ENCODE data around the gene MYOD1. TPM values are rescaled to one million over a fixed set of nuclear protein-coding genes. Genes with fewer than 3 reads are reported as not detected.

MYOD1 gene
- total RNA-seq, 1 donor from 2014 or later = not detected

- intact Hi-C loops (cut with micrococcal nuclease) = no loop called here
- H3K9me3 Mint-ChIP-seq = no peaks in the 10 kb centered on the region
- no peak for DNase-seq (ENCODE audit: low spot score)
- H3K4me1 Mint-ChIP-seq (ENCODE audit: low read depth) = no peaks in the 10 kb centered on the region
- no peak overlapping the region for H3K27ac Mint-ChIP-seq
- H3K4me3 Mint-ChIP-seq (ENCODE audit: low read depth) = no peak overlapping the region
- H3K27me3 Mint-ChIP-seq (ENCODE audit: low read depth) = no peaks in the 10 kb centered on the region
- H3K36me3 Mint-ChIP-seq (ENCODE audit: low read depth) = no peaks in the 10 kb centered on the region
These were observed 31.4 kb downstream of the MYOD1 start for GRCh38 chr11:17750801-17751165.

DNA sequence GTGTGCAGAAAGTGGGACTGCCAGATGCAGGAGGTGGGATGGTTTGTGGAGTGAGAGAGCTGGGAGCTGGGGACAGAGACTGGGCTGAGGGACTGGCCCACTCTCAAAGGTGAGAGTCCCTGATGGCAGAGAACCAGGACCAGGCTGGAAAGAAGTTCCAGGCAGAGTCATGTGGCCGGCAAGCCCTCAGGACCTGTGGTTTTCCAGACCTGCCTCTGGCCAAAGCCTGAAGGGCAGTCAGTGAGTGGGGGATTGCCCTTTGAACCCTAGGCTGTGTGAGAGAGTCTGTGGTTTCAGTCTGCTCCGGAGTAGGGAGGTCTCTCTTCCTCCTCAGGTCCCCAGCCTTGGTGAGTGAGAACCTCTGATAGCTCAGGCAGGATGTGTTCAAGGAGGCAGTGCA lies 32.2 kb downstream of the MYOD1 start:
- Mint-ChIP-seq H3K4me3 (ENCODE audit: low read depth) (no peak overlapping the region), H3K36me3 (ENCODE audit: low read depth) (no peaks in the 10 kb centered on the region), H3K27me3 (ENCODE audit: low read depth) (no peaks in the 10 kb centered on the region), H3K4me1 (ENCODE audit: low read depth) (no peaks in the 10 kb centered on the region), H3K9me3 (no peaks in the 10 kb centered on the region), H3K27ac (no peak overlapping the region)
- no peak for DNase-seq (ENCODE audit: low spot score)
- intact Hi-C loops (cut with micrococcal nuclease) = no loop called here

DNA sequence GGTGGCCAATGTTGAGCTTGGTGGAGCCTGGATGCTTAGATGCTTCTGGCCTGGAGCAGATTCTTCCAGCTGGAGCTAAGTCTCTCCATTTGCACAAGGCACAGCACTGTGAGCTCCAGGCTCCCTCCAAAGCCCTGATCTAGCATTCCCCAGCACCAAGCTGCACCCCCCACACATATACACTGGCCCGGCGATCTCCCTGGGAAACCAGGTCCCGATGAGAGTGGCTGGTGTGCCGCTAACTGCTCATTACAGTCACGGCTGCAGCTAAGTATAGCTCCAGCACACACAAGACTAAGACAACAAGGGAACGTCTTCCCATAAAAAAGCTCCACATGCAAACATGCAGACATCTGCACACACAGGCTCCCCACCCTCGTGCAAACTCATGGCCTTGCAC lies 32.8 kb downstream of the MYOD1 start:
- no peaks in the 10 kb centered on the region for H3K36me3 Mint-ChIP-seq (ENCODE audit: low read depth)
- H3K27me3 Mint-ChIP-seq (ENCODE audit: low read depth) = no peaks in the 10 kb centered on the region
- no peaks in the 10 kb centered on the region for H3K4me1 Mint-ChIP-seq (ENCODE audit: low read depth)
- no peak overlapping the region for H3K4me3 Mint-ChIP-seq (ENCODE audit: low read depth)
- intact Hi-C loops (cut with micrococcal nuclease) = no loop called here
- DNase-seq (ENCODE audit: low spot score) = no peak
- H3K27ac Mint-ChIP-seq = no peak overlapping the region
- H3K9me3 Mint-ChIP-seq = no peaks in the 10 kb centered on the region

- intact Hi-C loops (cut with micrococcal nuclease) = no loop called here
- no peak for DNase-seq (ENCODE audit: low spot score)
These were observed 33.8 kb downstream of the MYOD1 start for GRCh38 chr11:17753153-17753552.

DNA sequence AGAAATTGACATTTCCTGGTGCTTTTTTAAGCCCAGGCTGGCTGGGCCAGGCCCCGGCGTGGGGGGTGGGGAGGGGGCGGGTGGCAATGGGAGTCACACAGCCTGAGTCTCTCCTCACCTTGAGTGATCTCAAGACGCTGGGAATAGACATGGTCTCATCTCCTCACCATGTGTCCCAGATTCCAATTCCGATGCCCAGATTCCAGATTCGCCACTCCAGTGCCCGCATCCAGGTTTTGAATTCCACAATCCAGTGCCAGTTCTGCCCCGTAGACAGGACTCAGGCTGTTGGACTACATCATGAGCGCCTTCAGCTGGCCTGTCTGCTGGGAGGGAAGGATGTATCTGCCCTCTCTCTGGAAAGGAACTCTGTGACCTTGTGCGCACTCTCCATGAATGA lies 34.3 kb downstream of the MYOD1 start:
- DNase-seq (ENCODE audit: low spot score) = no peak
- Mint-ChIP-seq H3K4me3 (ENCODE audit: low read depth) (no peak overlapping the region), H3K27ac (no peak overlapping the region), H3K9me3 (no peaks in the 10 kb centered on the region), H3K36me3 (ENCODE audit: low read depth) (no peaks in the 10 kb centered on the region), H3K27me3 (ENCODE audit: low read depth) (no peaks in the 10 kb centered on the region), H3K4me1 (ENCODE audit: low read depth) (no peaks in the 10 kb centered on the region)
- intact Hi-C loops (cut with micrococcal nuclease) = no loop called here

More at GRCh38 chr11:17753153-17753552, 33.8 kb downstream of the MYOD1 start:
- no peak overlapping the region for H3K4me3 Mint-ChIP-seq (ENCODE audit: low read depth)
- no peaks in the 10 kb centered on the region for H3K4me1 Mint-ChIP-seq (ENCODE audit: low read depth)
- no peak overlapping the region for H3K27ac Mint-ChIP-seq
- no peaks in the 10 kb centered on the region for H3K36me3 Mint-ChIP-seq (ENCODE audit: low read depth)
- H3K9me3 Mint-ChIP-seq = no peaks in the 10 kb centered on the region
- H3K27me3 Mint-ChIP-seq (ENCODE audit: low read depth) = no peaks in the 10 kb centered on the region

DNA sequence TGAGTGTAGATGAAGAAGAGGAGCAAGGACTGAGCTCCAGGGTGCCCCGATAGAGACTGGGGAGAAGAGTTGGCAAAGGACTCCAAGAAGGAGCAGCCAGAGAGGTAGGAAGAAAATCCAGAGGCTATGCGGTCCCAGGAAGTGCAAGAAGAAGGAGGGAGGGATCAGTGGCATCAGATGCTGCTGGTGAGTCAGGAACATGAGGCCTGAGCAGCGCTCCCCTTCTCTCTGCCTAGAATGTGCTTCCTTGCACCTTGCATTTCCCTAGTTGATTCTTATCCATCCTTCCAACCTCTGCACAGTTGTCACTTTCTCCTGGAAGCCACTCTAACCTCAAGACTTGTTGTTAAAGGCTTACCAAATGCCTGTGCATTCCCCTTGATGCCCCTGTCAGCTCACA lies 36.5 kb downstream of the MYOD1 start:
- no peak for DNase-seq (ENCODE audit: low spot score)
- intact Hi-C loops (cut with micrococcal nuclease) = no loop called here
- no peaks in the 10 kb centered on the region for H3K9me3 Mint-ChIP-seq
- no peaks in the 10 kb centered on the region for H3K27me3 Mint-ChIP-seq (ENCODE audit: low read depth)
- no peaks in the 10 kb centered on the region for H3K36me3 Mint-ChIP-seq (ENCODE audit: low read depth)
- no peak overlapping the region for H3K4me3 Mint-ChIP-seq (ENCODE audit: low read depth)
- H3K4me1 Mint-ChIP-seq (ENCODE audit: low read depth) = peaks cover 1% of the 10 kb centered on the region
- no peak overlapping the region for H3K27ac Mint-ChIP-seq

DNA sequence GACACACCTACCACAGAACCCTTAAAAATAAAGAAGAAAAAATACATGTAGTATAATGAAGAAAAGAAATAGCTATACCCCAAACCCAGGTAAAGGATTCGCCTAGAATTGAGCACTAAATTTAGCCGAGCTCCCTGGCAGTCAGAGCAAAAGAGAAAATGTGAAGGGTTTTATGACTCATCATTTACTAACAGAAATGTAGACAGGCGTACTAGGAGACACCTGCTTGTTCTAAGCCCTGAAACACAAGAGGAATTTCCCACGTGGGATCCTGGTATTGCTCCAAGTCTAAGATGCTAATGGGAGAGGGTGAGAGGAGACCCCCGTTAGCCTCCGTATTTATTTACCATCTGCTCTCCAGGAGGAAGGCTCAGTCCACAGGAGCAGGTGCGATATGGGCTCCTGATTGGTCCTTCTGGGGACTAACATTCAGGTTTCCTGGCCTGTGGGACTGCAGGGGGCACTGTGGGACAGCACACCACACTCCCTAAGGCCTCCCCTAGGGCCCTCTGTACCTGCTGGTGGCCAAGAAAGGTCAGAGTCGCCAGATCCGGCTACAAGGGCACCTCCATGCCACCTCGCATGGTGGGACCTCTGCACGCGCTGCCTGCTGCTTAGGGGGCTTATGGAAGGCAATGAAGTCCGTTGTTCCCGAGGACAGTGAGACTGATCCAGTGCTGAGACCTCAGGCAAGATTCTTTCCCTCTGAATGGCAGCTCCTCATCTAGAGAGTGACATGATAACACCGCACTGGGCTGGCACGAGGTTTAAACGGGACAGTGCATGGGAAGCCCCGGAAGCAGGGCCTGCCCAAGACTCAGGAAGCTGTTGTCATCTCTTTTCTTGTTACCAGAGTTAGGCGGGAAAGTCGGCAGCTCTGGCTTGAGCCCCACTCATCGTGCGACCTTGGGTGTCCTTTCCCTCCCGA lies 41.0 kb downstream of the MYOD1 start:
- H3K36me3 Mint-ChIP-seq (ENCODE audit: low read depth) = no peaks in the 10 kb centered on the region
- no peaks in the 10 kb centered on the region for H3K27me3 Mint-ChIP-seq (ENCODE audit: low read depth)
- DNase-seq (ENCODE audit: low spot score) = no peak
- H3K27ac Mint-ChIP-seq = no peak overlapping the region
- no peaks in the 10 kb centered on the region for H3K9me3 Mint-ChIP-seq
- no peak overlapping the region for H3K4me3 Mint-ChIP-seq (ENCODE audit: low read depth)
- H3K4me1 Mint-ChIP-seq (ENCODE audit: low read depth) = peaks cover 1% of the 10 kb centered on the region
- intact Hi-C loops (cut with micrococcal nuclease) = loop anchor here (2.0 kb wide), 1 partner anchor 218 kb away; no protein-coding TSS in a partner anchor

DNA sequence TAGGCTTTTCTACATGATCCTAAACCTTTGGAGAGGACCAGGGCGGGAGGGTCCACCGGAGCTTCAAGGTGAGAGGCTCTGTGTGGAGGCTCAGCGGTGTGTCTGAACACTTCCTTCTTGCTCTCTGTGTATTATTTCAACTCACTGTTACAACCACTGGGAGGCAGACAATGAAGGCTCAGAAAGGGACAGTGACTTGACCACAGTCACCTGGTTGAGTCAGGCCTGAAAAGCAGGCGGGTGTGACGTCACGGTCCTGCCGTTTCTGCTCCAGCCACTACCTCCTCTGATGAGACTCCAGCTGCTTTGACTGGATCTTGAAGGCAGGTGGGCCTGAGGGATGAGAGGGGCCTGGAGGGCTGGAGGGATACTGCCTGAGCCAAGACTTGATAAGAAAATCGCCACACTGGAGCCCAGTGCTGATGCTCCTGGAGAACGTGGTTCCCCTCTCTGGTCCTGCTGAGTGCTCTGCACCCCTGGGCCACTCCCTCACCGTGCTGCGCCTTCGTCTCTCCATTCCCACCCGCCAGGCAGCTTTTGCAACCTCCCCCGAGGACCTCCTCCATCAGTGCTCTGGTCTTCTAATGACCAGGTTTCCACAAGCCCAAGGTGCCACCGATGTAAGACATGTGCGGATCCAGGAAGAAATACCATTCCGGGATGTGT lies 43.1 kb downstream of the MYOD1 start:
- no peak overlapping the region for H3K27ac Mint-ChIP-seq
- no peaks in the 10 kb centered on the region for H3K36me3 Mint-ChIP-seq (ENCODE audit: low read depth)
- intact Hi-C loops (cut with micrococcal nuclease) = no loop called here
- no peak overlapping the region for H3K4me3 Mint-ChIP-seq (ENCODE audit: low read depth)
- no peak for DNase-seq (ENCODE audit: low spot score)
- H3K9me3 Mint-ChIP-seq = no peaks in the 10 kb centered on the region
- no peaks in the 10 kb centered on the region for H3K27me3 Mint-ChIP-seq (ENCODE audit: low read depth)
- peaks cover 1% of the 10 kb centered on the region for H3K4me1 Mint-ChIP-seq (ENCODE audit: low read depth)

- Mint-ChIP-seq H3K9me3 (no peaks in the 10 kb centered on the region), H3K4me1 (ENCODE audit: low read depth) (peaks cover 1% of the 10 kb centered on the region), H3K36me3 (ENCODE audit: low read depth) (no peaks in the 10 kb centered on the region), H3K4me3 (ENCODE audit: low read depth) (no peak overlapping the region), H3K27ac (no peak overlapping the region), H3K27me3 (ENCODE audit: low read depth) (no peaks in the 10 kb centered on the region)
- DNase-seq (ENCODE audit: low spot score) = no peak
- intact Hi-C loops (cut with micrococcal nuclease) = no loop called here
These were observed 43.9 kb downstream of the MYOD1 start for GRCh38 chr11:17763244-17763643.

- H3K27ac Mint-ChIP-seq = no peak overlapping the region
- H3K9me3 Mint-ChIP-seq = no peaks in the 10 kb centered on the region
- no peaks in the 10 kb centered on the region for H3K27me3 Mint-ChIP-seq (ENCODE audit: low read depth)
- no peak for DNase-seq (ENCODE audit: low spot score)
- H3K36me3 Mint-ChIP-seq (ENCODE audit: low read depth) = no peaks in the 10 kb centered on the region
- intact Hi-C loops (cut with micrococcal nuclease) = no loop called here
- H3K4me1 Mint-ChIP-seq (ENCODE audit: low read depth) = peaks cover 1% of the 10 kb centered on the region
- no peak overlapping the region for H3K4me3 Mint-ChIP-seq (ENCODE audit: low read depth)
These were observed 44.3 kb downstream of the MYOD1 start for GRCh38 chr11:17763703-17764102.

GRCh38 chr11:17764446-17765218 lies 45.3 kb downstream of the MYOD1 start:
- intact Hi-C loops (cut with micrococcal nuclease) = no loop called here
- H3K27ac Mint-ChIP-seq = no peak overlapping the region
- no peaks in the 10 kb centered on the region for H3K27me3 Mint-ChIP-seq (ENCODE audit: low read depth)
- no peaks in the 10 kb centered on the region for H3K9me3 Mint-ChIP-seq
- no peak for DNase-seq (ENCODE audit: low spot score)
- no peaks in the 10 kb centered on the region for H3K4me1 Mint-ChIP-seq (ENCODE audit: low read depth)
- H3K4me3 Mint-ChIP-seq (ENCODE audit: low read depth) = no peak overlapping the region
- no peaks in the 10 kb centered on the region for H3K36me3 Mint-ChIP-seq (ENCODE audit: low read depth)

DNA sequence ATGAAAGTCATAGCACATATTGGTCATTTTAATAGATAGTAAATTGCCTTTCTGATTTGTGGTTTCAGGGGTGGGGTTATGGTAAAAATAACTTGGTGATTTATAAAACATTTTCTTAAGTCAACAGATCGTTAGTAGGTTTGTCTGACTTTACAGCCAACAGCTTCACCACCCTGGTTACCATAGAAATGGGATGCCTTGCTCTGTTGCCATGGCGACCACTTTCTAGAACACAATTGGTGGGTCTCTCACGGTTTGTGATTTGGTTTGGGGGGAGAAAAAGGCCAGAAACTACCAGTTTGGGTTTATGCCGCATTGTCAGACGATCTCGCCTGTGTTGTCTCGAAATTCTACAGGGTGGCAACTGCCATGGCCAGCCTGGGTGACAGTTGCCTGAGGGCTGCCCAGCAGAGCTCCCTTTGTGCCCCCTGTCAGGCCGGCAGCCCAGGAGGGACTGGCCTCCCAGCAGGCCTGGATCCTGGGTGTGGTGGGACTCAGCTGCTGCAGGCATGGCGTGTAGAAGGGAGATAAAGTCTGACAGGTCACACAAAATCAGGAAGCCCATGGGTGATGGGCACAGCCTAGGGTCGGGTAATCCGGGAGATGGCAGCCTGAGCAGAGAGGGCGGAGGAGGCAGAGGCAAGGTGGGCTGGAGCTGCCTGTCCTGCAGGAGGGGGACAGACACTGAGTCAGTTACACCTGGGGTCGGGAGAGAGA lies 46.1 kb downstream of the MYOD1 start:
- Mint-ChIP-seq H3K4me3 (ENCODE audit: low read depth) (no peak overlapping the region), H3K27me3 (ENCODE audit: low read depth) (no peaks in the 10 kb centered on the region), H3K27ac (no peak overlapping the region), H3K9me3 (no peaks in the 10 kb centered on the region), H3K36me3 (ENCODE audit: low read depth) (no peaks in the 10 kb centered on the region), H3K4me1 (ENCODE audit: low read depth) (no peaks in the 10 kb centered on the region)
- intact Hi-C loops (cut with micrococcal nuclease) = no loop called here
- DNase-seq (ENCODE audit: low spot score) = no peak

All from activated T-helper 2 cell treated with anti-CD3 and anti-CD28 coated beads, Interferon-gamma antibody, Interleukin-2, Interleukin-4, amounts not matched to agents 10 μg/mL and 5 μg/mL and 100 μg/mL, durations not matched to agents 14 hours and 24 hours and 36 hours (primary cell).